ENCODE measurements around the gene CEP43.

DNA sequence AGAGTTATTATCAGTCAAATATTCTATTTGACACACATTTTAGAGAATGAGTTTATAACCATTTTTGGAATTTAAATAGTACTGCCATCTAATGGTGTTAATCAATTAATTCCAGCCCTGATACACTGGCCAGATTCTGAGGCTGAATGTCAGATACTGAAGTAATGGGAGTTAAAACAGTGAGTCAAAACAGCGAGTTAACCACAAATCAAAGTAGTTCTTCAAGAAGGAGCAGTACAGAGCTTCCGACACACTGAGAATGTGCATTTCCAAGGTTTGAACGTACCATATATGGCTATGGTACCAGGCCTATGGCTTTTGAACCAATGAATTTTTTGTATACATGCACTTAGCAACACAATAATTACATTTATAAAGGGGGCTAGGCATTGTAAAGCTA lies 11.3 kb upstream of the CEP43 start:
- TF ChIP-seq EZH2 (IDR thresholded peaks at IDR 0.05; ENCODE audit: borderline replicate concordance, low read length) (no peak), CTCF (IDR thresholded peaks at IDR 0.05; ENCODE audit: low read length) (no peak)

All from OCI-LY1 (cell line).